22Rv1 (cell line): ENCODE measurements around the gene DAB1.

Experiments used
- CTCF ChIP-seq: fragments of 450-650 bp; IDR thresholded peaks from 2 replicates; pipeline ENCODE4 v1.5.1; 2017; ENCODE audit warnings: mild to moderate bottlenecking
- ZFX ChIP-seq: fragments of 450-650 bp; IDR thresholded peaks from 2 replicates; pipeline ENCODE4 v1.6.1; 2017; ENCODE audit warnings: antibody characterized with exemption, borderline replicate concordance

- no peak for TF ChIP-seq ZFX
- TF ChIP-seq CTCF = no peak
Observed at GRCh38 chr1:56954664-56955063, 469.2 kb downstream of the DAB1 start.
